HG02678 (cell line): ENCODE results near the gene ING3.
"Not testable (repeated sequence)": the region's sequence is repeated elsewhere in the genome, so short reads cannot be mapped to it uniquely, and the experiment has no call there.

Source experiments
- ATAC-seq: cut with Tn5 transposase; IDR thresholded peaks from one replicate; pipeline ENCODE4 v1.9.1; 2021; ENCODE audit warnings: mild to moderate bottlenecking, moderate library complexity; ENCODE audit not compliant: unreplicated experiment

The ING3 gene

DNA sequence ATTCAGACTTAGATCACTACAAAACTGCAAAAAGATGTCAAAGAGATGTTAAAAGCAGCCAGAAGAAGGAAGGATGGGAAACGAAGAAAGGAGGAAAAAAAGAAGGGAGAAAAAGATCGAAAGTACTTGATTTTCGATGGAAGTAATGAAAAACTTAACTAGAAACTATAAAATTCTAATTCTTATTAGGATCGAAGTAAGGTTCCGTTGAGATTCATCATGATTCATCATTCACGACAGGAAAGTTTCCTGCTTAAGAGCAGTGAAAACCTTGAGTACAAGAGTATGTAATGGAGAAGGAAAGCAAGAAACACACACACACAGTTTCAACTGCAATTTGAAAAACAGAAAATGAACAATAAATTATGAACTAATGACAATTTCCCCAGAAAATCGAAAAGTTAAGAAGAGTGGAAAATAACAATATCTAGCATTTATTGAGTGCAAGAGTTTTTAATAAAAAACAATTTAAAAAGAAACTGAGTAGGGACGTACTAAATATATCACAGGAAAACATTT is 1.1 kb upstream of the ING3 start:
- no peak for ATAC-seq

DNA sequence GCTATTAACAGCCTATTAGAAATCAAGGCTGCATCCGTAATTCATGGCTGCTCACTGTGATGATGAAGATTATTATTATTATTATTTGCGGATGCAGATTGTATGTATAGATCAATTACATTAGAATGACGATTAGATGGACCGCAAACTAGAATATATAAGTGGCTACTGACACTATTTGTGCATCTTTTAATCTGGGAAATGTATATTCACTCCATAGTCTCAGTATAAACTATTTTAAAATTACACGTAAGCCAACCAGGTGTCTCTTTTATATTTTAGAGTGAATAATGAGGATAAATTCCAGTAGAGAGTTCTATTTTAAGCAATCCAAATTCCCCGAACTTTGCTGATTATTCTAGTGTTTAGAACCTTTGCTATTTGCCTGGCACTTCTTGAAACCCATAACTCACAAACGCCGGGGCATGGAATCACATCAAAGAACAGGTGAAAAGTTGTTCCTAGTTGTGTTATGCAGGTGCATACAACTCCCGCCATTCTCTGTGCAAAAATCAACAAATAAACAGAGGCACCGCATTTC is 509 bp upstream of the ING3 start:
- no peak for ATAC-seq

DNA sequence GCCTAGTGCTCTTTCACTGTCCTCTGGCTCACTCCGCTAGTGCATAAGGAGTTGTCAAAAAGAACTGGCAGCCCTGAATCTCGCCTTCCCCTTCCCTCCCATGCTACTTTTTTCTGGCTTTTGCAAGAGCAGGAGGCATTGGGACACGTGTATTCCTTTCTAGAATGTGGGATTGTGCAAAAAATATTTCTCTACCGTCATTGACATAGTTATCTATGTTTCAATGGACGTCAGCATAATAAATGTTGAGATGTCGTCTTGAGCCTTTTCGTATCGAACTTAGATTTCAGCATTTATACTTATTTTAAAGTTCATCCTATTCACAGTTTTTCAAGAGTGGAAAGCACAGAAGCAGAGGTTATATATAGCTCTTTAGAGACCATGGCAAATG is 727 bp downstream of the ING3 start:
- no peak for ATAC-seq

DNA sequence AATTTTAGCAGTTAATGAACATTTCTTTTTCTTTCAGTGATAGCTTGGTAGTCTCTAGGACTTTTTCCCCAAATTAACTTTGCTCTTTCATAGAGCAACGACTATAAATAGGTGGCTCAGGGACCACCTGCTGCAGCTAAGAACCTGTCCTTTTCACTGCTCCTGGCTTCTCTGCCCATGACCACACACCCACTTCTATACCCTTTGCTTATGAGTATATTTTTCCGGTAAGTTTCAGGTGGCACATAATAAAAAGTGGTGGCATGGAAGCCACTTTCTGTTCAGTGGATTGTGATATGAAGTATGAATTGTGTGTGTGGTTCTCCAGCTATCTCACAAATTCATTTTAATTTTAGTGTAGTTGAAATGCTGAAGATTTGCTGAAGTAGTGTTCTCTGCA is 1.2 kb downstream of the ING3 start:
- ATAC-seq = no peak

DNA sequence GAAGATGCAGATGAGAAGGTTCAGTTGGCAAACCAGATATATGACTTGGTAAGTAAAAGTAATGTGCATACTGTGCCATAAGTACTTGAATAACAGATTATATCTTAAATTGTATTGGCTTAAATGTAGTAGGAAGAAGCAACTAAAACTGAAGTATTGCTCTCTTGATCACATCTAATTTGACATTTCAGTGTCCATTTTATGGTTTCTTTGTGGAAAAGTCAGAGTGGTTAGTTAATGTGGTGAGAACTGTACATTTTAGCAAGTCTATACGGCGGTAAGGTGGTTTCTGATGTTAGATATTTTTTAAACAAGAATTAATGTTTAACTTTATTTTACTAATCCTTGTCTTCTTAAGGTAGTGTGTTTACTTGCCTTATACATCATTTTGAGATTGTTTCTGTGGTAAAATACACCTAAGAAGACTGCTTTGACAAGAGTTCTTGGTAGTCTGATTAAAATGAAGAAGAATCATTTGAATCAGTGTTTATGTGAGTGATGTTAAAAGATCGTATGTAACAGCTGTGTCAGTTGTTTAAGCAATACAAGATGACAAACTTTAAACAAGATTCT is 5.1 kb downstream of the ING3 start:
- ATAC-seq = peak; percentile 38

DNA sequence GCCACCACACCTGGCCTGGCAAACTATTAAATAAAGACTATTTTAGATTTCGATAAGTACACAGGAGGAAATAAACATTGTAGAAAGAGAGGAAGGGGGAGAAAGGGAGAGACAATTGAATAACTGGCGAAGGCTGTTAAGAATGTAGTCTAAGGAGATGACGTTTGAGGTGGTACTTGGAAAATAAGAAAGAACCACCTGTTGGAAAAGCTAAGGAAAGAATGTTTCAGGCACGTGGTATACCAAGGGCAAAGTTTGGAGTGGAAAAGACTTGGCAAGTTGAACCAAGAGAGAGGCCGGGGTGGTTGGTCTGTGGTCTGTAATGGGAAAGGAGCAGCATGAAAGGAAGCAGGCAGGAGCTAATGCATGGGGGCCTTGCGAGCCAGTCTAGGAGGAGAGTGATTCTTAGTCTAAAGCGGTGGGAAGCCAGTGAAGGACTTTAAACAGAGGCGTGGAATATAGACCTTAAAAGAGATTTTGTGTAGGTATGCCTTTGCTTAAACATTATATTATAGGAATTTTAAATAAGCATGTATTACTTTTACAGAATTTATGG is 9.4 kb downstream of the ING3 start:
- no peak for ATAC-seq

DNA sequence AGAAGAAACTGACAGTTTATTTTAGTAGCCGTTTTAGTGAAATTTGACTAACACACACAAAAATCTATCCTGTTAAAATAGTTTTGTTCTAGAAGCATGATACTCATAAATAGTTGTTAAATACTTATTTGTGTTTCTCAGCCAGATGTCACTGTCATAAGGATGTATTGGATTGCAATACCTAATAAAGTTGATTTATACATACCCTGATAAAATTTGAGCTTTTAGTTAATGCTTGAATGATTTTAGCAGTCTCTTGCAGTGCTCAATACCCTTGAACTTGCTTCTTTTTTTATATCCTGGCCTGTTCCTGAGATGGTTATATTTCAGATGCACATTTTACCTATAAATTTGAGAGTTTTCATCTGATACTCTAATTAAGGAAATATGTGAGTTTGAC is 10.1 kb downstream of the ING3 start:
- no peak for ATAC-seq

DNA sequence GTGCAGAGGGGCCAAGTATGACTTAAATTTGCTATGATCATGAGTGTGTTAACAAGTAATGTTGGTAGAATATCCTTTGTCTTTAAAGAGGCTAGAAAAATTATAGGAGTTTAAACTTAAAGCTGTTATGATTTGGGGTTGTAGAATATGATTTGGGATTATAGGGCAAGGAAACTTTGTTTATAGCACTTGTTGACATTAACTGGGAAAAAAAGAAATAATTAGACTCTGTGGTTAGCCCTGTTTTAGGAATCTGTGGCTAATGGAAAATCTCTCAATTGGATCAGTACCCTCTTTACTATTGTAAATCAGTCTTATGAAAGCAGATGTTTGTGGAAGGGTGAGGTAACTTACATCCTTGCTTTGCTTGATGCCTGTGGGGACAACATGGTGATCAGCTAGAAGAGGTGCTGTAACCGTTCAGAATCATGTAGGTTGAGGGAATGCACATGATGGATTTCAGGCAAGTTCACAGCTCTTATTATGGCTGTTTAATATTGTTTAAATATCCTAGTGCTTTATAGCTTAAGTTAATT is 11.1 kb downstream of the ING3 start:
- ATAC-seq = no peak

DNA sequence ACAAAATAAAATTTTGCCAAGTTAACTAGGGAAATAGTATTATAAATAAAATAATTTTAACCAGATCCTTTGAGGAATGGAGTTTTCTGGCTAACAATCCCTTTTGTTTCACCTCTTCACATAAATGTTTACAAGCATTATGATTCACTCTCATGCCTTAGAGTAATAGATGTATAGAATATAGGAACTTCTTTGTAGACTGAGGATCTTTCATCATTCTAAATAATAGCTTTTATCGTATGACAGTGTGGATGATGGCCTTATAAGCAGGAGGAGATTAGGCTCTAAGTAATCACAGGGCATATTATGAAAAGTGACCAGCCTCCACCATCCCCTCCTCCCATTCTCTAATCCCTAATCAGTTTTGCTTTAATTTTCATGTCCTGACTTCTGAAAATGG is 13.5 kb downstream of the ING3 start:
- no peak for ATAC-seq

DNA sequence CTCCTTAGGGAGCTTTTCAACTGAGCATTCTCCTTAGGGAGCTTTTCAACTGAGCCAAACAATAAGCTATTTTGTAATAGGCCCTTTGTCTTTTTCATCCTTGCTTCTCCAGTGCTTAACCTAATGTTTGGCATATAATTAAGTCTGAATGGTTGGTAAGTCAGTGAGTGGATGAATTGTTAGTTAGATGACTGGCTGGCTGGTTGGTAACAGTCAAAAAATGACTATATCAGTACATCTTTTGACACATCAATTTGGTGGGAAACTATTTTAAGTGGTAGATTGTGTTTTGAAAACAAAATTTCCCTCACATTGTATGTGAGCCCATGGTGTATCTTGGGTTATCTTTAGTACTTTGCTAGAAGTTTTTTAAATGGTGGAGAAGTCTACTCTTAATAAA is 16.4 kb downstream of the ING3 start:
- ATAC-seq = no peak

DNA sequence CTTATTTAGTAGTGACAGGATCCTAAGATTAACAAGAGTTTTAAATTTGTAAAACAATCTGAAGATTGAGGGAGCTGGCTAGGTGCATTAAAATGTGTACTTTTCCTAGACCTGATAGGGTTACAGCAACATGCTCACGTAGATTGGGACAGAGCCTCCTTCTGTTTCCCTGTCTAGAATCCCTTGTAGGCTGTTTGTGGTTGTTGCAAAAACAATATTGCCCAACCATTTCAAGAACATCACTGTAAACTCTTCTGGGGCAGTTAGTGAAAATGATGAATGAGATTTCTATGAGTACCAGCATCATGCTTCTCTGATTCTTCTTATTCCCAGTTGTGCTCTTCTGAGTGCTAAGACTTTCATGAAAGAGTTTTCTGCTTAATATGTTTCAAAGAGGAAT is 23.3 kb downstream of the ING3 start:
- no peak for ATAC-seq

DNA sequence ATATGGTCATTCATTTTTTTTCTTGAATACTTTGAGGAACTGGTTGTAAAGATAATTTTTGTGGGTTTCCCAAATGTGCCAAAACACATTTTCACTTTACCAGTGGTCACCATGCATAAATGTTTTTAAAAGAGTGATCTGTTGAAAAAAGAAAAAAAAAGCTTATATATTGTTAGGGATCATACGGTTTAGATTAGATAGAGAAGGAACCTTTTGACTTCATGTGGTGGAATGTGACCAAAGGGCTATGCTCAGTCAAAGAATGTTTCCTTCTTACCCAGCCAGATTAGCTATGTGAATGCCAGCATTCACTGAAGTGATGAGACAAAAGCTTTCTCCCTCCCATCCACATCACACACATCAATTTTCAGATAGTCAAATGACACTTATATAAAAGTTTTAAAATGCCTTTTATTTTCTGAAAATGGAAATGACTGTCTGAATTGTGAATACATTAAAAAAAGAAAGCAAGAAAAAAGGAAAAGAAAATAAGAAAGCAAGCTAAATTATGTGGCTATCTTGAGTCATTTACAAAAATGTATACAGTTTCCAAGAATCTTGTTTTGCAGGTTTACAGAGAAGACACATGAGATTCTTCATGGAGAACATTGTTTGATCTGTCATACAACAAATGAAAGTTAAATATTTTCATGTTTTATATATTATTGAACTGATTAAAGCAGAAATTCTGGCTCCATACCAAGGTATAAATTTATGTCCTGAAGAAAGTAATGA is 29.4 kb downstream of the ING3 start:
- no peak for ATAC-seq

DNA sequence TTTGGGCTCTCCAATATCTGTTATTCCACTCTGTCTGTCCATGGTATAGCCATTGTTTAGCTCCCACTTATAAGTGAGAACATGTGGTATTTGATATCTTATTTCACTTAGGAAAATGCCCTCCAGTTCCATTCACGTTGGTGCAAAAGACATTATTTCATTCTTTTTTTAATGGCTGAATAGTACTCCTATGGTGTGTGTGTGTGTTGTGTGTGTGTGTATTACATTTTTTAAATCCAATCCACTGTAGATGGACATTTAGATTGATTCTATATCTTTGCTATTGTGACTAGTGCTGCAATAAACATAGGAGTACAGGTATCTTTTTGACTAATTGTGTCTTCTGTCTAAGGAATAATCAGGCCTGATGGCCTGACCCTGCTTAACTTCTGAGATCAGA is 30.5 kb downstream of the ING3 start:
- no peak for ATAC-seq

DNA sequence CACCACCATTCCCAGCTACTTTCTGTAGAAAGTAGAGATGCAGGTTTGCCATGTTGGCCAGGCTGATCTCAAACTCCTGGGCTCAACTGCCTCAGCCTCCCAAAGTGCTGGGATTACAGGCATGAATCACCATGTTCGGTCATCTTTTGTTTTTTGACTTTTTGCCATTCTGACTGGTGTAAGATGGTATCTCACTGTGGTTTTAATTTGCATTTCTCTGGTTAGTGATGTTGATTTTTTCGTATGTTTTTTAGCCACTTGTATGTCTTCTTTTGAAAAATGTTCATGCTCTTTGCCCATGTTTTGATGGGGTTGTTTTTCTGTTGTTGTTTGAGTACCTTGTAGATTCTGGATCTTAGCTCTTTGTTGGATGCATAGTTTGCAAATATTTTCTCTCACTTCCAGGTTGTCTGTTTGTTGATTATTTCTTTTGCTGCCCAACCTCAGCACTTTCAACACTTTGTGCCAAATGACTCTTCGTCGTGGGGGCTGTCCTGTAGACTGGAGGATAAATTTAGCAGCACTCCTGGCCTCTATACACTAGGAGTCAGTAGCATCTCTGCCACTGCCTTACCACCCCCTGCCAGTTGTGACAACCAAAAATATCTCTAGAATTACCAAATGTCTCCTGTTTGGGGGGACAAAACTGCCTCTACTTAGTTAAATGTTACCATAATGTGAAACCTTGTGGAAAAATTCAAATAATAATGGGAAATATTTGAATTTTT is 31.5 kb downstream of the ING3 start:
- peak; percentile 52 for ATAC-seq

DNA sequence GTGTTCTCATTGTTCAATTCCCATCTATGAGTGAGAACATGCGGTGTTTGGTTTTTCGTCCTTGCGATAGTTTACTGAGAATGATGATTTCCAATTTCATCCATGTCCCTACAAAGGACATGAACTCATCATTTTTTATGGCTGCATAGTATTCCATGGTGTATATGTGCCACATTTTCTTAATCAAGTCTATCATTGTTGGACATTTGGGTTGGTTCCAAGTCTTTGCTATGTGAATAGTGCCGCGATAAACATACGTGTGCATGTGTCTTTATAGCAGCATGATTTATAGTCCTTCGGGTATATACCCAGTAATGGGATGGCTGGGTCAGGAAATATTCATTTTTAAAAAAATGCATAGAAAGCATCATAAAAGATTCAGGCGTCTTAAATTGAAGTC is 33.0 kb downstream of the ING3 start:
- ATAC-seq = not testable (repeated sequence)

DNA sequence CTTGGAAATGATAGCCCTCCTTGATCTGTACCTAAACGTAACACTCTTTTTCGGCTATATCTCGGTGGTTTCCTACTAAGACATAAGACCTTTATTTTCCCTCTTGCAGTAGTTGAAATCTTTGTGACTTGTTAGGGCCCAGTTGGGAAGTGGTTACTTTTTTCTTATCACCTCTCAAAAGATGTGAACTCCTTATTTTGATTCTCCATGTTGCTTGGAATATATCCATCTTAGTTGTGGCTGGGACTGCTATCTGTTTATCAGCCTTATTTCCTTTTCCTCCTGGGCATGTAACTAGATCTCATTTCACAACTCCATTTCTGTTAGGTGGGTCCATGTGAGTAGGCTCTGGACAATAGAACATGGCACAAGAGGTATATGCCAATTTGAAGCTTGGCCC is 33.8 kb downstream of the ING3 start:
- ATAC-seq = no peak

DNA sequence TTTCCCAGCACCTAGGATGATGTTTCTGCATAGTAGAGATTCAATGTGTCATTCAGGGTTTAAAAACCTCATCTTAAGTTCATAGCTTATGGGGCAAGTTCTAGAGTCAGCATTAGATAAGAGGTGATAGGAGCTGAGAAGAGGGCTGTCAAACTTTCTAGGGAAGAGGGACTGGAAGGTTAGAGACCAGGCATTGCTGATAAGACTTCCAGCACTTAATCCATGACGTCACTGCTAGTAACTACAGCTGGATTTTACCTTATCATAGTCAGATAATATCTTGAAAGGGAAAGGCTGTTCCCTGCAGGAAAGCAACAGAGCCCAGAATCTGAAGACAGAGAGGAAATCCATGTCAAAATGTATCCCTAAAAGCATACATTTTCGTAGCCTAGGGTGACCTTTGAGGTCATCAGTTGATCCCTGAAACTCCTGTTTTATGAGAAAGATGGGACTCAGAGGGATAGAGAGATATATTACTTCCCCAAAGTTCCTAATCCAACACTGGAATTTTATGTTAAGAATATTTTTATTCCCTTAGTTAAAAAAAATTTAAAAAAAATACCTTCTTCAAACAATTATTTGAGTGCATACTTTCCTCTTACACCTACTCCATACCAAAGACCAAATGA is 34.7 kb downstream of the ING3 start:
- ATAC-seq = no peak

DNA sequence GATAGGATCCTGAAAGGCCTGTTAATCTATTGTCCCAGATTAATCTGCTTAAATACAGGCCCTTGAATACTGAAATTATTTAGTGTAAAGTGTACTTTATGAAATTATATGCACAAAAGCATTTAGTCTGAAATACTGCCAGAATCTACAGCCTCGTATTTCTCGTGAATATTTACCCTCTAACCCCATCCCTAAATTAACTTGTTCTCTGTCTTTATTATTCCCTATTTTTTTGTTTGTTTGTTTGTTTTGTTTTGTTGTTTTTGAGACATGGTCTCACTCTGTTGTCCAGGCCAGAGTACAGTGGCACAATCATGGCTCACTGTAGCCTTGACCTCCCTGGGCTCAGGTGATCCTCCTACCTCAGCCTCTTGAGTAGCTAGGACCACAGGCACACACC is 35.3 kb downstream of the ING3 start:
- no peak for ATAC-seq

DNA sequence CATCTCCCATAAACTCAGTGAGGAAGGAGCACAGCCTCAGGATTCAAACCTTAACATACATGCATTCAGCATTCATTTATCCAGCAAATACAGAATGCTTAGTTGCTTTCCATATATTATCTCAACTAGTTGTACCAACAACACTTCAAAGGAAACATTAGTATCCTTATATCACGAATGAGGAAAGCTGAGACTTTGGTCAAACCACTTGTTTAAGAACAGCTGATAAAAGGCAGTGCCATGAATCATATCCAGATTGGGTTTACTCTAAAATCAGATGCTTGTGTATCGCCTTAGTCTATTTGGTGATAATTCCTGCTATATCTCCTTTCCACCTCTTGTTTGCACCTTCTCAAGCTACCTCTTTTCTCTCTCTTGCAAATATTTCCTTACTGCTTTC is 36.1 kb downstream of the ING3 start:
- no peak for ATAC-seq

DNA sequence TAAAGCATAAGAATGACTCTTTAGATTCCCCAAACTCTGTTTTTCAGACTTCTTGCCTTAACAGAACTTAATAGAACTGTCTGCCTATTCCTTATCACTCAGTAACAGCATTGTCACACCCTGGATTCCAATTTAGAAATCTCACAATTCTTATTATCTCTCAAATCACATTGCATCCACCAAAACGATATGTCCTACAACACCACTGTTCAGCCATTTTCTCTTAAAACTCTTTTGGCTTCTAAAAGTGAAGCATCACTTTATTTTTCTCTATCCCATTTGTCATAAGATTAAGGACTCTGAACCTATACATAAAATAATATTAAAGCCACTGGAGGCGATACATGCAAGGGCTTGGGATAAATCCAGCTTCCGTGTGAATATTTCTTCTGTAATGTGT is 36.7 kb downstream of the ING3 start:
- ATAC-seq = no peak
